Forelimb muscle (tissue), 1 donor: ENCODE data around the gene WWOX. TPM values are rescaled to one million over a fixed set of nuclear protein-coding genes. Genes with fewer than 3 reads are reported as not detected.

Source experiments
- polyA plus RNA-seq: library from polyadenylated mRNA; unstranded; fragments of 120-200 nt; gene quantifications from one replicate; pipeline ENCODE4 v1.2.1, GENCODE V29; 2013; ENCODE audit not compliant: insufficient read length

The WWOX gene
- polyA plus RNA-seq, 1 donor = 11.9 TPM

Other genes starting within 250 kb of the WWOX start
- not detected for gene CLEC3A, start 77.1 kb upstream of the WWOX start, polyA plus RNA-seq